ENCODE results near the gene SCLY. TPM values are rescaled to one million over a fixed set of nuclear protein-coding genes. Genes with fewer than 3 reads are reported as not detected.

The SCLY gene
- total RNA-seq, 1 donor from 2014 or later = 11.5 TPM

DNA sequence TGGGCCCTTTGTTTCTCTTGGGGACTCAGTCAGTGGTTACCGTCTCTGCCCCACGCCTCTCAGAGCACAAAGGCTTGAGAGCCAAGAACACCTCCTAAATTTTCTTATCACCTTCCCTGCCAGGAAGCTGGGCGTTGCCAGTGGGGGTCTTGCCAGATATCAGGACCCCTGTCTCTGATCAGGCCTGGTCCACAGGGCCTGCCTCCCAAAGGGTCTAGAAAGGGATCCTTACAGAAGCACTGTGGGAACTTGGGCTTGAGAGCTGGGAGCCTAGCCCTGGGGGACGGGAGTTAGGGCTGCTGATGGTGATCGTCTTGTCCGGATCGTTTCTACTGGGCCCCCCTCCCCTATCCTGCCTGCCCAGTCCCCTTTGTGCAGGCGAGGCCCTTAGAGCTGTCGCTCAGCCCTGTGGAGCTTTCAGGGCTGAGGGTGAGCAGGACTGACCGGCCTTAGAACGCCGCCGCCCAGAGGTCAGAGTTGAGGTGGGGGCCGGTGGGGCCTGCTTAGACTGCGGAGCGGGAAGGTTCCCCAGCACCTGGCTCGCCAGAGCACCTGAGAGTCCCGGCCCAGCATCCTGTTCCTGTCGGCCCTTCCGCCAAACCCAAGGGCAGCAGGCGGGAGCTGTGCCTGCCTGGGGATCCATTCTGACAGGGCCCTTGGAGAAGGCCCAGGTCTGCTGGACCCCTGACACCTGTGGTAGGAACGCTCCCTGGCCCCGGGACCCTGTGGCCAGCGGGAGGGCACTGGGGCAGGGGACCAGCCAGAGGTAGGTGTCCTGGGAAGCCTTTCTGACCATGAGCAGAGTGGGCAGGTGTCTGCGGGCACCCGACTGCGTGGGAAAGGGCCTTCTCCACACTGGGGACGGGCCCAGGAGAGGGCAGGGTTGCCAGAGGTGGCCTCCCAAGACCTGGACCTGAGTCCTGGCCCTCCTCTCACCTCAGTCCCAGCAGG lies 40.3 kb downstream of the SCLY start:
- no peak for DNase-seq (ENCODE audit: low read depth)
- TF ChIP-seq, protein P1, sequence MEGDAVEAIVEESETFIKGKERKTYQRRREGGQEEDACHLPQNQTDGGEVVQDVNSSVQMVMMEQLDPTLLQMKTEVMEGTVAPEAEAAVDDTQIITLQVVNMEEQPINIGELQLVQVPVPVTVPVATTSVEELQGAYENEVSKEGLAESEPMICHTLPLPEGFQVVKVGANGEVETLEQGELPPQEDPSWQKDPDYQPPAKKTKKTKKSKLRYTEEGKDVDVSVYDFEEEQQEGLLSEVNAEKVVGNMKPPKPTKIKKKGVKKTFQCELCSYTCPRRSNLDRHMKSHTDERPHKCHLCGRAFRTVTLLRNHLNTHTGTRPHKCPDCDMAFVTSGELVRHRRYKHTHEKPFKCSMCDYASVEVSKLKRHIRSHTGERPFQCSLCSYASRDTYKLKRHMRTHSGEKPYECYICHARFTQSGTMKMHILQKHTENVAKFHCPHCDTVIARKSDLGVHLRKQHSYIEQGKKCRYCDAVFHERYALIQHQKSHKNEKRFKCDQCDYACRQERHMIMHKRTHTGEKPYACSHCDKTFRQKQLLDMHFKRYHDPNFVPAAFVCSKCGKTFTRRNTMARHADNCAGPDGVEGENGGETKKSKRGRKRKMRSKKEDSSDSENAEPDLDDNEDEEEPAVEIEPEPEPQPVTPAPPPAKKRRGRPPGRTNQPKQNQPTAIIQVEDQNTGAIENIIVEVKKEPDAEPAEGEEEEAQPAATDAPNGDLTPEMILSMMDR (conservative IDR thresholded peaks at IDR 0.05; ENCODE audit: low read depth, low read length) = no peak
- H3K4me3 ChIP-seq (ENCODE audit: low read depth, low read length) = no peak overlapping the region

DNA sequence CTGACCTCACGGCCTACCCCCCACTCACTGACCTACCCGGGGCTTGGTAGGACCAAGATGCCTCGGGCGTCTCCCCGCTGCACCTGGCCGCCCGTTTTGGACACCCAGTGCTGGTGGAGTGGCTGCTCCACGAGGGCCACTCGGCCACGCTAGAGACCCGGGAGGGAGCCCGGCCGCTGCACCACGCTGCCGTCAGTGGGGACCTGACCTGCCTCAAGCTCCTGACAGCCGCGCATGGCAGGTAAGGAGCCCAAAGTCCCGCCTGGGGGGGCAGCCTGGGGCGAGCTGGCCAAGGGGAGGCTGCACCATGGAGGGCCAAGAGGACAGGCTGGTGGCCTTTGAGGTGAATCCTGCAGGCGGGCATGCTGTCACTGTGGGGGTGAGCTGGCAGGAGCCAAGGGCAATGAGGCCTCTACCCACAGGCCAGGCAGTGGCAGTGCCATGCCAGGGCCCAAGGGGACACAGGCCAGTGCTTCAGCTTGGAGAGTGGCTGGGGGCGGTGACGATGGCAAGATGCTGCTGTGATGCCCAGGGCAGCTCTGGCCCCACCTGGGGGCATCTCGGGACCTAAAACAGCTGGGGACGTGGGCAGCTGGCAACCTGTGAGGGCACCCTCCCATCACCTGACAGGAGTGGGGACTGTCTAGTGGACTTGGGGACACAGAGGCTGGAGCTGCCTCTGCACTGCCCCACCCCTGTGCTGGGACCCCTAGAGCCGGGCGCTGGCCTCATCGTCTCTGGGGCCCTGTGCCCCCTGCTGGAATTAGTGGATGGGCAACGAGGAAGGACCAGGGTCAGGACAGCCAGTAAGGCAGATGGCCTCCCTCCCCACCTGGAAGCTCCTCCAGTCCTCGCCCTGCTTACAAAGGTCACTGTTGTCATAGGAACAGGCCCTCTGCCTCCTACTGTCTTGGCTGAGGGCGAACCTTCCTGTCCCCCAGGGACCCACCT lies 41.4 kb downstream of the SCLY start:
- TF ChIP-seq, protein P1 (conservative IDR thresholded peaks at IDR 0.05; ENCODE audit: low read depth, low read length) = no peak
- no peak for DNase-seq (ENCODE audit: low read depth)
- H3K4me3 ChIP-seq (ENCODE audit: low read depth, low read length) = no peak overlapping the region

DNA sequence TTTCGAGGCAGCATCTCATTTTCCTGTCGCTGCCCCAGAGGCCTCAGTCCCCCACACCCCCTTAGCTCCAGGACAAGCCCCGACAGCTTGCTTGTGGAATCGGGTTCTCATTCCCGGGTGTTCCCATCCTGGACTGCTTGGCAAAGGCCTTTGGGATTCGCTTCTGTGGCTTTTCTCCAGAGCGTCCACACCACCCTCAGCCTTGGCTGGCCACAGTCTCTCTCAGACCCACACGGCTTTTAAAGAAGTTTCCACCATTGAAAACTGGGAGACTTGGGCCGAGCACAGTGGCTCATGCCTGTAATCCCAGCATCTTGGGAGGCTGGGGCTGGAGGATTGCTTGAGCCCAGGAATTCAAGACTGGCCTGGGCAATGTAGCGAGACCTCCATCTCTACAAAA lies 42.1 kb downstream of the SCLY start:
- TF ChIP-seq, protein P1 (conservative IDR thresholded peaks at IDR 0.05; ENCODE audit: low read depth, low read length) = no peak
- no peak overlapping the region for H3K4me3 ChIP-seq (ENCODE audit: low read depth, low read length)
- DNase-seq (ENCODE audit: low read depth) = no peak

DNA sequence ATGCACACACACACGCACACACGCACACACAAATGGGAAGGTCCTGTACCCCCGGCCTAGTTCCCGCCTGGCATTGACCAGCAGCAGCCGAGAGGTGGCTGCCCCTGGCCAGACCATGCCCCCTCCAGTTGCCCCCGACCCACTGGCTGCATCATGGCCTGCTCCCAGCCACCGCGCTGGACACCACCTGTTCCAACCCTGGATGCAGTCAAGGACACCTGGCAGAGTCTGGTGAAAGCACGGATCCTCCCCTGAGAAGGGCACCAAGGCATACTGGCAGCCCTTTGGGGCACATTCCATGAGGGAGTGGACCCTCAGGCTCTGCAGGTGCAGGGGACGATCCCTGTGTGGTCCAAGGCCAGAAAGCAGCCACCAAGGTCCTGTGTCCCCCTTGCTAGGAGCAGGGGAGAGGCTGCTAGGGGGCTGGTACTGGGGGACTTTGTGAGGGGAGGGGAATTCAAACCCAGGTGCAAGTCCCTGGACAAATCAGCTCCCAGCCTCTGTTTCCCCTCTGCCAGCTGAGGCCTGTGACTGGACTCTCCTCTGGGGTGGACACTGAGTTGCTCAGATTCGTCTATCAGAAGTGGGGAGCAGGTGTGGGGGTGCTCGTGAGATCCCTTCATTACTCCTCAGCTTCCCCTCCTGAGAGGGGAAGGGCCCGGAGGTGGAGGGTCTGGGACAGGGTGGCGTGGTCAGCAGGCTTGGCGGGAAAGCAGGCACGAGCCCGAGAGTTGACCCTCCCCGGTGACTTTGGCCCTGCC lies 42.8 kb downstream of the SCLY start:
- TF ChIP-seq, protein P1 (conservative IDR thresholded peaks at IDR 0.05; ENCODE audit: low read depth, low read length) = no peak
- H3K4me3 ChIP-seq (ENCODE audit: low read depth, low read length) = no peak overlapping the region
- no peak for DNase-seq (ENCODE audit: low read depth)

DNA sequence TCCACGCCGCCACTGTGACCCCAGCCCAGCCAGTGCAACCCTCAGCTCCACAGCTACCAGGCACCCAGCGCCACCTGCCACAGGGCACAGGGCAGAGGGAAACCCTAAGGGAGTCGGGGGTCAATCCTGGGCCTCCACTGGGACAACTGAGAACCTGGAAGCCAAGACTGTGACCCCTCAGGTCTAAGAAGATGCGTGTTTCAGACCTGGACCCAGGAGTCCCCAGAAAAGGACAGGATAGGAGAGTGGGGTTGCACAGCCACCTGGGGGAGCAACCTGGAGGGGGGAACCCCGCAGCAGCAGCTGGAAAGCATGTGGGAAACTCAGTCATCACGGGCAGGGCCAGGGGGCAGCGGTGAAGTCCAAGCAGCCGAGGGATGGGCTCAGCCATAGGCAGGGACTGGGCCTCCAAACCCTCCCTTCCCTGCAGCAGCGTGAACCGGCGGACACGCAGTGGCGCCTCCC lies 43.5 kb downstream of the SCLY start:
- DNase-seq (ENCODE audit: low read depth) = no peak
- TF ChIP-seq, protein P1 (conservative IDR thresholded peaks at IDR 0.05; ENCODE audit: low read depth, low read length) = no peak

DNA sequence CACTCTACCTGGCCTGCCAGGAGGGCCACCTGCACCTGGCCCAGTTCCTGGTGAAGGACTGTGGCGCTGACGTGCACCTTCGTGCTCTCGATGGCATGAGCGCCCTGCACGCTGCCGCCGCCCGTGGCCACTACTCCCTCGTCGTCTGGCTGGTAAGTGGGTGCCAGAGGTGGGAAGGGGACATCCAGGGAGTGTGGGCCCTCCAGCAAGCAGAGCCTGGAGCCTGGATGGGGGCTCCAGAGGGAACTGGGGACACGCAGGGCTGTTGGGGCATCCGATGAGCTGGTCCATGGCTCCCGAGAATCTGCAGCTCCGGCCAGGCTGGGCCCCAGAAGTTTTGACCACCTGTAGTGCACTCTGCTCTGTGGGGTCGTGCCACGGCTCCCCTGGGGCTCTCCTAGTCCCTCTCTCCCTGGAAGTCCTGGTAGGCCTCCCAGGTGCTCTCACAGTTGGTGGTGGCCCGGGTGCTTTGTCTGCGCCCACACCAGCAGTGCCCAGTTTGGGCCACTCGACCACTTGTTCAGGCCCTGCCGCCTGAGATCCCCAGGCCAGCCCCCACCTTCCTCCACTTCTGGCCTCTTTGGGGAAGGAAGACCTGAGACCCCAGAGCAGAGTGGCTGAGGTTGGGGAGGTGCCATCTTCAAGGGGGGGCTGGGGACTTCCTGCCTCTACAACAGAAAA lies 44.0 kb downstream of the SCLY start:
- no peak for DNase-seq (ENCODE audit: low read depth)
- no peak overlapping the region for H3K4me3 ChIP-seq (ENCODE audit: low read depth, low read length)
- TF ChIP-seq, protein P1 (conservative IDR thresholded peaks at IDR 0.05; ENCODE audit: low read depth, low read length) = no peak

More for the DNA sequence above, 43.5 kb downstream of the SCLY start:
- no peak overlapping the region for H3K4me3 ChIP-seq (ENCODE audit: low read depth, low read length)
